H54 (cell line): ENCODE measurements around the gene SCYGR4.

Experiments
- DNase-seq: peaks from one replicate; pipeline ENCODE4 v3.0.0; 2011; ENCODE audit warnings: low spot score, mixed read lengths; ENCODE audit not compliant: insufficient read length
- FAIRE-seq: peaks from 3 replicates; lab custom pipeline; 2011; peaks lifted over from hg19 to GRCh38; lab: Jason Lieb, UNC
- POLR2A ChIP-seq: IDR thresholded peaks from 2 replicates; pipeline ENCODE4 v1.6.1; 2011; ENCODE audit warnings: low read depth, mild to moderate bottlenecking, low read length

The SCYGR4 gene

DNA sequence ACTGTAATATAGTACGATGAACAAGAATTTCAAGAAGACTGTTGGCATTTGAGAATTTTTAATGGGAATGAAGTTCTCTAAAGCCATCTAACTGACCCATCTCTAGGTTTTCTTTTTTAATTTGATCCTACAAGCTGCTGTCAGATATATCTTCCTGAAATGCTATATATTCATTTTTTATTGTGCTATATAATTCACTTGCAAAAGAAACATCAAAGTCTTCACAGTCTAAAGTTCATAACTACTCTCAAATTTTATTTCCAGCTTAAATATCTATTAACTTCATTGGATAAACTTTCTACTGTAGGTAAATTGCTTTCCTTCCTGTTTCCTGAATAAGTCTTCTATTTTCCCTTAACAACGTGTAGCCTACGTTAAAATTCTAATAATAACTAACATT lies 14.9 kb upstream of the SCYGR4 start:
- no peak for TF ChIP-seq POLR2A
- FAIRE-seq (no peak), DNase-seq (no peak)

DNA sequence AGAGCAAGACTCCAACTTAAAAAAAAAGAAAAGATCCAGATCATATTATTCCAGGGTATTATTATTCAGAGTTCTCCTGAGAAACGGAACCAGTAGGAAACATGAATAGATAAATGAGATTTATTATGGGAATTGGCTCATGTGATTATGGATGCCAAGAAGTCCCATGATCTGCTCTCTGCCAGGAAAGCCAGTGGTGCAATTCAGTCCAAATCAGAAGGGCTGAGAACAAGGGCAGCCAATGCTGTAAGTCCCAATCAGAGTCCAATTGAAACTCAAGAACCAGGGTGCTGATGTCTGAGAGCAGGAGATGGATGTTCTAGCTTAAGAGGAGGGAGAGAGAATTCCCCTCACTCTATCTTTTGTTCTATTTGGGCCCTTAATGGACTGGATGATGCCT lies 10.8 kb upstream of the SCYGR4 start:
- FAIRE-seq (no peak), DNase-seq (no peak)
- TF ChIP-seq POLR2A, result no peak

DNA sequence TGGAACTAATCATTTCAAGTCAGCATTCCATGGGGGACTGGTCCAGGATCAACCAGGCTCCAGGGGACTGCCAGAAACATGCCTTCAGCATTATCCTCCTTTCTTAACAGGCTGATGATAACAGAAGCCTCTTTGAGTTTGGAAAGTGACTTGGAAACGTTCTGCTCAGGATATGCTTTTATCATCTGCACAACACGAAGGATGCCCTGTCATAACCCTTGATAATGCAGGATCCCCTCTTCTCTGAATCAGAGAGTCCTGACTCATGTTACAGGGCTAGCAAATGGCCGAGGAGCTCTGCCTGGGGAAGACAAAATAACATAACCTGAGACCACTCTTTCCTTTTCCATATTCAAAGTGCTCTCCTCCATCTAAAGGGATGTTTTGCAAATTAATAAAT lies 9.4 kb upstream of the SCYGR4 start:
- no peak for FAIRE-seq
- DNase-seq, result no peak
- TF ChIP-seq POLR2A, result no peak

DNA sequence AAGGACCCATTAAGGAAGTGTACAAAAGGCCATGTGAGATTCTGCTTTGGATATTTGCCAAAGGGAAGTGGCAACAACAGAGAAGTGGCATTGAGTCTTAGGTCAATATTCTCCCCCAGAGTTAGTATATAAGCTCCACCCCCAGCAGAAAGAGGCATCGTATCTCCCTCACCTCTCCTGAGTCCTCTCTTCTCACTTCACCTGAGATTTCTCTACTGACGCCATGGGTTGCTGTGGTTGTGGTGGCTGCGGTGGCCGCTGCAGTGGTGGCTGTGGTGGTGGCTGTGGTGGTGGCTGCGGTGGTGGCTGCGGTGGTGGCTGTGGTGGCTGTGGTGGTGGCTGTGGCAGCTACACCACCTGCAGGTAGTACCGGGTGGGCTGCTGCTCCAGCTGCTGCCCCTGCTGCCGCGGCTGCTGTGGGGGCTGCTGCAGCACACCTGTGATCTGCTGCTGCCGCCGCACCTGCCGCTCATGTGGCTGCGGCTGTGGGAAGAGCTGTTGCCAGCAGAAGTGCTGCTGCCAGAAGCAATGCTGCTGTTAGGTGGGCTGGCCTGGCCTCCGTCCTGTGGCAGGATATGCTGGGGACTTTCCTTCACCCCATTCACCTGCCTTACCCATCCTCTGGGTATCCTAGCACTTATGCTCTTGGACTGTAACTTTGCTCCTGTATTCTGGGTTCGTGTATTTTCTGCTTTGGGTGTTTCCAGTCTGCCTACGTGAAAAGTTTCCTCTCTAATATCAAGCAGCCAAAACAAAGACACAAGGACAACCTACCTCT lies 8.5 kb upstream of the SCYGR4 start:
- DNase-seq (no peak), FAIRE-seq (no peak)
- no peak for TF ChIP-seq POLR2A

DNA sequence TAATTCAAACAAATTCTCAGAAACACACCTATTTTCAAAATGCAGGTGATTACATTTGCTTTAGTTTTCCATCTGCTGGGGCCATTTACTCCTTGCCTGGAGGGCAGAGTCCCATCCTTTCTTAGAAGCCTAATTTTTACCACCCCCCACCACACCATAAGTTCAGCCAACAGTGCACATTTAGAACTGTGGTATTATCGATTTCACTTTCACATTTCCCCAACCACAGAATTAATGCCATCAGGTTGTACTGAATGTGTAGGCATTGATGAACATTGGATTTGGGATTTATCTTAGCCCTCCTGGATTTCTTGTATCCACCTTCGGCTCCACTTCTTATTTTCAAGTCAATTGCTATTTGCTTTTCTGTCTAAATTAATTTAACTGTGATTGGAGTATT lies 7.2 kb upstream of the SCYGR4 start:
- DNase-seq (no peak), FAIRE-seq (no peak)
- no peak for TF ChIP-seq POLR2A

DNA sequence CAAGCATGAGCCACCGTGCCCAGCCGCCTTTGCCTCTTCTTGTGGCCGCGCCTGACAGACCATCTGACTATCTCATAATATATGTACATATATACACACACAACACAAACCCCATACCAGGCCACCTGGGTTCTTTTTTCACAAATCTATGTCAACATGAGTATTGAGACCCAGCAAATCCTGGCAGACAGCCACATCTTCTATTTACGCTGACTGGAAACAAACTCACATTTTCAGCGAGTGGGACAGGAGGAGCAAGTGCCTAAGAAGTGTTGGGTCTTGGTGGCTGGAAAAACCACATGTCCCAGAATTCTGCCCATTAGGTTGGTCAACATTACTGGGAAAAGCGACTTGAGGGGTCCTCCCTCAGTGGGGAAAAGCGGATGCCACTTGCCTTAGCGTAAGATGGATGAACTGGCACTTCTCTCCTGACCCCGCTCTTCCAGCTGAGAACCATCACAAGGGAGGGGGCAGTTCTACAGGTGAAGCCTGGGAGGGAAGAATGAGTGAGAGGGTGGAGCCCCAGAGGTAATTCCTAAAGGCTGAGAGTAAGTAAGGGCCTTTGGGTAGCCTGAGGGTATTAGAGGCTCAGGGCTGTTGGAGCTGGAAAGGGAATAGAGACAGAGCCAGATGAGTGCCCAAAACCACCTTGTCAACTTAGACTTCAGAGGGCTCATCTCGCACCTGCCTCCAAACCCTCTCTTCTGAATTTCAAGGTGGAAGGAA lies 4.6 kb upstream of the SCYGR4 start:
- no peak for FAIRE-seq
- no peak for DNase-seq
- no peak for TF ChIP-seq POLR2A

DNA sequence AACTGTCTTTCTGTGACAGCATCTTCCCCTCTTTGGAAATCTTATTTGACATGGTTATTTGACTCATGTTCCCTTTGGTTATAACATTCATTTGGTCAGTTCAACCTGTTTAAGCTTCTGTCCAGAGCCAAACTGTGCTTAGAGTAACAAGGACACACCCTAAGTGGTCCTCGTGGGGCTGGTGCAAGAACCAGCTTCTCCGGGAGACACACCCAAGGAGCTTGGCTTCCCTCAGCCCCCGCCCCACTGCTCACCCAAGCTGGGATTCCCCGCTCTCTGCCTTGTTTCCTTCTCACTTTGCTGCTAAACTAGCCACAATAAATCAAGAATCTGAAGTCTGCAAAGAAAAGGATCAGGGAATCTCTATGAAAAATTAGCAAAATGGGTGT lies 4.0 kb upstream of the SCYGR4 start:
- no peak for TF ChIP-seq POLR2A
- DNase-seq, result no peak
- FAIRE-seq, result no peak

DNA sequence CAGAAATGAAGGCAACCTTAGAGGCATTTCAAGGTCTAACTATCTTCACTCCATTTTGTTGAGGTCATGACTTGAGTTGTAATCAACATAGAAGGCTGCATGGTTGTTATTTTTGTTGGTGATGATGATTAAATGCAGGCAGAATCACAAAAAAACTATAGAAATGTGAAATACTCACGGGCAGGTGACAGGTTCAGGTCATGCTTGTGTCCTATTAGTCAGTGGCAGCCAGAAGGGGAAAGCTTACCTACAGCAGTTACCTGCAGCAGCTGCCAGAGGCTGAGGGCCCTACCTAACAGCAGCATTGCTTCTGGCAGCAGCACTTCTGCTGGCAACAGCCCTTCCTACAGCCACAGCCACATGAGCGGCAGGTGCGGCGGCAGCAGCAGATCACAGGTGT lies 3.1 kb upstream of the SCYGR4 start:
- no peak for FAIRE-seq
- TF ChIP-seq POLR2A, result no peak

DNA sequence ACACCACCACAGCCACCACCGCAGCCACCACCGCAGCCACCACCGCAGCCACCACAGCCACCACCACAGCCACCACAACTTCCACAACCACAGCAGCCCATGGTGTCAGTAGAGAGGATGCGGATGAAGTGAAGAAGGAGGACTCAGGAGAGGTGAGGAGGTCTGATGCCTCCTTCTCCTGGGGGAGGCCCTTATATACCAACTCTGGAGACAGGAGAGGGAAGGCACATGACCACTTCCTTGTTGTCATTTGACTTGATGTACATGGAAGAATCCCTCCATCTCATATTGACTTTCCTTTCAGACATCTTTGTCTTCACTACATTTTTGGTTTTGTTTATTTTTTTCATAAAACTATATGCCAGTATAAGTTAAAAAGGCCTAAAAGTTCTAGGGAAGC lies 2.6 kb upstream of the SCYGR4 start, which contains the start of gene SCYGR3:
SCYGR3 (minus strand) TSS at position 101 of the 400 bp plus-strand sequence; CDS start at position 101, 0 bp downstream.
- no peak for TF ChIP-seq POLR2A
- FAIRE-seq, result no peak
- no peak for DNase-seq

More for the DNA sequence above, 3.1 kb upstream of the SCYGR4 start:
- DNase-seq, result no peak

DNA sequence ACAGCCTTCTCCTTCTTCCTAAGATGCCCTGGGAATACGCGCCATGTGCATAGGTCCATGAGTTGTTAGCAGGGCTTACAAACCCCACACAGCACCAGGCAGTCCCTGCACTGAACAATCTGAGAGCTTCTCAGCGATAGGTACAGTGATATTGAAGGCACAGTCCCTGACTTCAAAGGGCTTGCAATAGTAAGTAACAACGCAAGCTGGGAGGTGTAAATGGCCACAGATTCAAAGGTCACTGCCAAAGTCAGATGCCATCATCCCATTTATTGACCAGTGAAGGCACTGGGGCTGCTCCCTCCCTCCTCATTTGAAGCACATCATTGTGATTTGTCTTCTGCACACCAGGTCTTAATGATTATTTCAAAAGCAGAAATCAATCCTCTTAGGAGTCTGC lies 2.1 kb upstream of the SCYGR4 start:
- no peak for FAIRE-seq

DNA sequence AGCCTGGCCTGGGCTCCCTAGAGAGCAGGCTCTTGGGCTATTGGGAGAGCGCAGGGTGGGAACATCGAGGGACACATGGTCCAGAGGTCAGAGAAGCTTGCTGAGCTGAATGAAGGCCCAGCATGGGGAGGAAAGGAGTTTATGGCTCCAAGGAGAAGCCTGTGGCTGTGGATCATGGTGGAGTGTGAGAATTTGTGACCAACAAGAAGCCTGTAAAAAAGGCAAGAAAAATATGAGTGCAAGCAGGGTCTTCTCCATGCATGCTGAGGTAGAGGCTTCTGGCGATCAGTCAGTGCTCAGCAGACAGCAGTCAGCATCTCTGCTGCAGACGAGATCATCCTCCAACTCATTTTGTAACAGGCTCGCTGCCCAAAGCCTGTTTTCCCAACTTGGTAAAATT lies 1.4 kb upstream of the SCYGR4 start:
- FAIRE-seq (no peak), DNase-seq (no peak)
- TF ChIP-seq POLR2A, result no peak

More for the DNA sequence above, 2.1 kb upstream of the SCYGR4 start:
- DNase-seq, result no peak
- no peak for TF ChIP-seq POLR2A

DNA sequence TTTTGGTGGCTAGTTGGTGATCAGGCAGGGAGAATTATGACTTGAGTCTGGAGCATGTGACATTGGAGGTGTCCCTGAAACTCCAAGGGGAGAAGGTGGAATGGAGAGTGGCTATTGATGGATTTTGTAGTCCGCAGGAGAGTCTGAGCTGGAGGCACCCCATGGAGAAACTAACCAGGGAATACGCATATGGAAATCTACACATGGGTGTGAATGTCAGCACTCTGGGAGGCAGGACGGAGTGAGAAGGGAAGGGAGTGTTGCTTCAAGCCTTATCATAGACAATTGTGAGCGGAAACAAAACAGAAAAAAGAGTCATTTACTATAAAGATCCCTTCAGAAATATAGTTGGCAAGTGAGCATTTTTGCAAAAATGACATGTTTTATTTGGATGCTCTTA lies 667 bp upstream of the SCYGR4 start:
- DNase-seq, result no peak
- no peak for FAIRE-seq
- TF ChIP-seq POLR2A, result no peak

DNA sequence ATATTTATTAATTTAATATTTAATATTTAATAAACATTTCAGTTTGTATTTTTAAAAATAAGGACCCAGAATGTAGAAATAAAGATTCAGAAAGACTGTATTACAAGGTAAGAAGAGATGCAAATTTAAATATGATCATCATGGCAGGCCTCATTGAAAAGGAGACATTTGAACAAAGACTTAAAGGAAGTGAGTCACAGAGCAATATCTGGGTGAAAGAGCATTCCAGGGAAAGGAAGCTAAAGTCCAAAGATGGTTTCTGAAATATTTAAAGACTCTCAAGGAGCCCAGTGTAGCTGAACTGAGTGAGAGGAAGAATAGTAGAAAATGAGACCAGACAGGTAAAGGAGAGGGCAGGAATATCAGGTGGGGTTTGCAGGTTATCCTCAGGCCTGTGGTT lies 5.9 kb downstream of the SCYGR4 start:
- no peak for TF ChIP-seq POLR2A
- DNase-seq (no peak), FAIRE-seq (no peak)

DNA sequence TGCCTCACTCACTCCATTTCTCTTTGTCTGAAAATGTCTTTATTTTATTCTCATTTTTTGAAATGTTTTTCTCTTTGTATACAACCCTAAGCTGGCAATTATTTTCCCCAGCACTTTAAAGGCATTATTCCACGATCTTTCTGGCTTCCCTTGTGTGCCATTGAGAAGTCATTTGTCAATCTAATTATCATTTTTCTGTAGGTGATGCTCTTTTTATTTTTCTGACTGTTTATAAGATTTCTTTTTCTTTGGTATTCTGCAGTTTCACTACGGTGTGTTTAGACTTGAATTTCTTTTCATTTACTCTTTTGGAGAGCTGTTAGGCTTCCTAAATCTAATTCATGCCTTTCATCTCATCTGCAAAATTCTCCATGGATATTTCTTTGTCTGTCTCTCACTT lies 8.1 kb downstream of the SCYGR4 start:
- no peak for DNase-seq
- no peak for TF ChIP-seq POLR2A
- FAIRE-seq, result no peak
